Body of pancreas (tissue), 4 donors: Measurements from ENCODE around the gene C14orf132.

Experiments
- POLR2A ChIP-seq, 3 donors: fragments of 450-650 bp; IDR thresholded peaks; one replicate each; pipeline ENCODE4 v1.6.1; 2016; ENCODE audit warnings: antibody characterized with exemption in 3 of 3, mild to moderate bottlenecking in 2 of 3
- TF ChIP-seq, protein P1 (sequence below), 7 experiments: fragments of 450-650 bp in 4 of 7; fragments of 200-600 bp in 3 of 7; sonication (generic) in 3 of 7; IDR thresholded peaks; one replicate each; pipeline ENCODE4 v1.5.1; 2016 to 2019; ENCODE audit warnings: antibody characterized with exemption in 7 of 7

DNA sequence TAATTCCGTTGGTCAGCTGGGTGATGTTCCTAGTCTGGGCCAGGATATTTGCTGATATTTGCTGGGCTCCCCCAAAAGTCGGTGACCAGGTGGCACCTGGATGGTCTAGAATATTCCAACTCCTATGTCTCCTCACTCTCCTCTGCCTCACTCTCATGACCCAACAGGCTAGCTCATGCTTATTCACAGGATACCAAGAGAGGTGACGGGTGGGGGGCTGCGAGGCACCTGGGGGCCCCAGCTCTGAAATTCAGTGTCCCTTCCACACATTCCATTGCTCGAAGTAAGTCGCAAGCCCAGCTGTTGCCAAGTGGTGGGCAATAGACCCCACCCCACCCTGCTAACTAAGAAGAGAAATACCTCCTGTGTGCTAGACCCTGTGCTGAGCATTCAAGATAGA is 67.7 kb downstream of the C14orf132 start:
- no peak for TF ChIP-seq POLR2A (IDR thresholded peaks at IDR 0.05)
- TF ChIP-seq, protein P1, sequence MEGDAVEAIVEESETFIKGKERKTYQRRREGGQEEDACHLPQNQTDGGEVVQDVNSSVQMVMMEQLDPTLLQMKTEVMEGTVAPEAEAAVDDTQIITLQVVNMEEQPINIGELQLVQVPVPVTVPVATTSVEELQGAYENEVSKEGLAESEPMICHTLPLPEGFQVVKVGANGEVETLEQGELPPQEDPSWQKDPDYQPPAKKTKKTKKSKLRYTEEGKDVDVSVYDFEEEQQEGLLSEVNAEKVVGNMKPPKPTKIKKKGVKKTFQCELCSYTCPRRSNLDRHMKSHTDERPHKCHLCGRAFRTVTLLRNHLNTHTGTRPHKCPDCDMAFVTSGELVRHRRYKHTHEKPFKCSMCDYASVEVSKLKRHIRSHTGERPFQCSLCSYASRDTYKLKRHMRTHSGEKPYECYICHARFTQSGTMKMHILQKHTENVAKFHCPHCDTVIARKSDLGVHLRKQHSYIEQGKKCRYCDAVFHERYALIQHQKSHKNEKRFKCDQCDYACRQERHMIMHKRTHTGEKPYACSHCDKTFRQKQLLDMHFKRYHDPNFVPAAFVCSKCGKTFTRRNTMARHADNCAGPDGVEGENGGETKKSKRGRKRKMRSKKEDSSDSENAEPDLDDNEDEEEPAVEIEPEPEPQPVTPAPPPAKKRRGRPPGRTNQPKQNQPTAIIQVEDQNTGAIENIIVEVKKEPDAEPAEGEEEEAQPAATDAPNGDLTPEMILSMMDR (IDR thresholded peaks at IDR 0.05), result no peak
